Measurements from ENCODE around the gene RASAL2.
A peak's percentile ranks its signal among the peaks of the same experiment; 100 is the strongest.
"Not testable (repeated sequence)": the region's sequence is repeated elsewhere in the genome, so short reads cannot be mapped to it uniquely, and the experiment has no call there.

RASAL2 gene

GRCh38 chr1:178498896-178499675 is 405.2 kb downstream of the RASAL2 start:
- no peak for DNase-seq

- DNase-seq = no peak
Measured at GRCh38 chr1:178500091-178500770, 406.3 kb downstream of the RASAL2 start.

GRCh38 chr1:178500936-178501554 is 407.1 kb downstream of the RASAL2 start:
- DNase-seq = no peak

GRCh38 chr1:178501705-178502329 is 407.9 kb downstream of the RASAL2 start:
- DNase-seq = peak; percentile 56

GRCh38 chr1:178502330-178502714 is 408.4 kb downstream of the RASAL2 start:
- no peak for DNase-seq

GRCh38 chr1:178502856-178503255 is 409.0 kb downstream of the RASAL2 start:
- DNase-seq = no peak

GRCh38 chr1:178503316-178503715 is 409.4 kb downstream of the RASAL2 start:
- DNase-seq = not testable (repeated sequence)

- DNase-seq = no peak
Measured at GRCh38 chr1:178503849-178504248, 409.9 kb downstream of the RASAL2 start.

GRCh38 chr1:178504286-178504685 is 410.4 kb downstream of the RASAL2 start:
- no peak for DNase-seq

- DNase-seq = no peak
Measured at GRCh38 chr1:178506177-178506576, 412.3 kb downstream of the RASAL2 start.

- DNase-seq = no peak
Measured at GRCh38 chr1:178506669-178507068, 412.8 kb downstream of the RASAL2 start.

GRCh38 chr1:178509414-178510007 is 415.6 kb downstream of the RASAL2 start:
- no peak for DNase-seq

GRCh38 chr1:178510155-178510554 is 416.3 kb downstream of the RASAL2 start:
- no peak for DNase-seq

- DNase-seq = no peak
Measured at GRCh38 chr1:178512566-178513277, 418.8 kb downstream of the RASAL2 start, which contains the start of gene TEX35. Gene TEX35 (plus strand): TSS chr1:178513109. CDS start chr1:178513189, 80 bp downstream.

GRCh38 chr1:178513278-178513983 is 419.5 kb downstream of the RASAL2 start:
- DNase-seq = peak; percentile 39

GRCh38 chr1:178516110-178516509 is 422.2 kb downstream of the RASAL2 start:
- no peak for DNase-seq

GRCh38 chr1:178518894-178519293 is 425.0 kb downstream of the RASAL2 start:
- DNase-seq = no peak

- DNase-seq = no peak
Measured at GRCh38 chr1:178520803-178521202, 426.9 kb downstream of the RASAL2 start.

- no peak for DNase-seq
Measured at GRCh38 chr1:178521241-178521640, 427.3 kb downstream of the RASAL2 start.

- no peak for DNase-seq
Measured at GRCh38 chr1:178527117-178527516, 433.2 kb downstream of the RASAL2 start.

GRCh38 chr1:178528228-178528952 is 434.5 kb downstream of the RASAL2 start:
- no peak for DNase-seq
